Epidermal melanocyte (primary cell): Measurements from ENCODE around the gene RTL10.

Experiments used
- DNase-seq: peaks from one replicate; pipeline ENCODE4 v3.0.0; 2011; ENCODE audit warnings: low spot score; ENCODE audit not compliant: insufficient read length

RTL10 gene

GRCh38 chr22:19876314-19876940, 21.8 kb upstream of the RTL10 start:
- DNase-seq = no peak

- DNase-seq = no peak
Observed at GRCh38 chr22:19875531-19876313, 21.0 kb upstream of the RTL10 start.

GRCh38 chr22:19875061-19875530, 20.4 kb upstream of the RTL10 start:
- no peak for DNase-seq

- no peak for DNase-seq
Observed at GRCh38 chr22:19874307-19875060, 19.8 kb upstream of the RTL10 start.

- no peak for DNase-seq
Observed at GRCh38 chr22:19873960-19874306, 19.3 kb upstream of the RTL10 start.

GRCh38 chr22:19873138-19873959, 18.7 kb upstream of the RTL10 start:
- DNase-seq = no peak

- no peak for DNase-seq
Observed at GRCh38 chr22:19872779-19873137, 18.1 kb upstream of the RTL10 start.

GRCh38 chr22:19871845-19872778, 17.4 kb upstream of the RTL10 start:
- no peak for DNase-seq

- DNase-seq = no peak
Observed at GRCh38 chr22:19871023-19871844, 16.6 kb upstream of the RTL10 start.

- DNase-seq = no peak
Observed at GRCh38 chr22:19870153-19871022, 15.7 kb upstream of the RTL10 start.

- no peak for DNase-seq
Observed at GRCh38 chr22:19869497-19870152, 15.0 kb upstream of the RTL10 start.

GRCh38 chr22:19868773-19869471, 14.2 kb upstream of the RTL10 start:
- no peak for DNase-seq

GRCh38 chr22:19868333-19868732, 13.7 kb upstream of the RTL10 start:
- no peak for DNase-seq

- no peak for DNase-seq
Observed at GRCh38 chr22:19867617-19868016, 12.9 kb upstream of the RTL10 start.

- DNase-seq = no peak
Observed at GRCh38 chr22:19866665-19867009, 12.0 kb upstream of the RTL10 start.

GRCh38 chr22:19865141-19865829, 10.6 kb upstream of the RTL10 start:
- DNase-seq = no peak

GRCh38 chr22:19864538-19865106, 9.9 kb upstream of the RTL10 start:
- no peak for DNase-seq
